Nephron progenitor cell (in vitro differentiated cells): ENCODE data around the gene CDK5RAP3.

Experiments
- DNase-seq: peaks from one replicate; pipeline ENCODE4 v3.0.0; 2021
- H3K27ac Mint-ChIP-seq: 2 replicates; pipeline ENCODE4 v1.8.0; 2021; ENCODE audit warnings: mild to moderate bottlenecking, moderate library complexity, mixed read lengths
- H3K27me3 Mint-ChIP-seq: 2 replicates; pipeline ENCODE4 v1.8.0; 2021; ENCODE audit warnings: mild to moderate bottlenecking, low read depth, mixed read lengths; ENCODE audit not compliant: poor library complexity
- H3K36me3 Mint-ChIP-seq: 2 replicates; pipeline ENCODE4 v1.8.0; 2021; ENCODE audit warnings: low read depth, mixed read lengths
- H3K4me1 Mint-ChIP-seq: 2 replicates; pipeline ENCODE4 v1.8.0; 2021; ENCODE audit warnings: mixed read lengths
- H3K4me3 Mint-ChIP-seq: 2 replicates; pipeline ENCODE4 v1.8.0; 2021; ENCODE audit warnings: mild to moderate bottlenecking, moderate library complexity, mixed read lengths
- H3K9me3 Mint-ChIP-seq: 2 replicates; pipeline ENCODE4 v1.8.0; 2021; ENCODE audit warnings: mild to moderate bottlenecking, moderate library complexity, mixed read lengths
- TF ChIP-seq, protein P1 (sequence below): fragments of 200-600 bp; sonication (generic); IDR thresholded peaks from 2 replicates; pipeline ENCODE4 v1.5.0; 2021; ENCODE audit warnings: antibody characterized with exemption

The CDK5RAP3 gene

DNA sequence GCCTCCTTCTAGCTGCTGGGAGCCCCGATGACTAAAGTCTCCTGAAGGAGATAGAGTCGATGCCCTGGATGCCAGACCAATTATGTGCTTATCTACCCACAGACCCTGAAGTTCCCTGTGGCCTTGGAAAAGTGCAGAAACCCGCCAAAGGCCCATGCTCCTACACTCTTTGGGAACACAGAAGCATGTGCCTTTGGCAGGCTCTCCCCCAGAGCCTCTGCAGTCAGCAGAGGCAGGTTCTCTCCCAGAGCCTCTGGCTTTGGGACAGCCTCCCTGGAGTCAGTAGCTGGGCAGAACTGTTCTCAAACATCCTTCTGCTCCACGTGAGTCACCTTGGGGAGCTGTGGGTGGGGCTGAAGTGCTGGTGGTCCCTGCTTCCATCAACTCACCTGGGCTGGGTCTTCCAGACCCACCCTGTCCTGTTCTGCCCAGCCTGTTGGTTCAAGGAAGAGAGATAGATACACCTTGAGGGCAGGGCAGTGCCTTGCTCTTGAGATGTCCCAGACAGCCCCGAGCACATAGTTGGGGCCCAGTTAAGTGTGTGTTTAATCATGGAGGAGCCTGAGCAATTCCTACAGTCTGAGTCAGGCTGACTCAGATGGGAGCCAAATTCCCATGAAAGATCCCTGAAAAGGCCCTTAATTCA is 3.2 kb upstream of the CDK5RAP3 start:
- no peak overlapping the region for H3K4me3 Mint-ChIP-seq
- peaks cover 3% of the 10 kb centered on the region for H3K9me3 Mint-ChIP-seq
- DNase-seq = no peak
- H3K4me1 Mint-ChIP-seq = peaks cover 26% of the 10 kb centered on the region
- TF ChIP-seq, protein P1, sequence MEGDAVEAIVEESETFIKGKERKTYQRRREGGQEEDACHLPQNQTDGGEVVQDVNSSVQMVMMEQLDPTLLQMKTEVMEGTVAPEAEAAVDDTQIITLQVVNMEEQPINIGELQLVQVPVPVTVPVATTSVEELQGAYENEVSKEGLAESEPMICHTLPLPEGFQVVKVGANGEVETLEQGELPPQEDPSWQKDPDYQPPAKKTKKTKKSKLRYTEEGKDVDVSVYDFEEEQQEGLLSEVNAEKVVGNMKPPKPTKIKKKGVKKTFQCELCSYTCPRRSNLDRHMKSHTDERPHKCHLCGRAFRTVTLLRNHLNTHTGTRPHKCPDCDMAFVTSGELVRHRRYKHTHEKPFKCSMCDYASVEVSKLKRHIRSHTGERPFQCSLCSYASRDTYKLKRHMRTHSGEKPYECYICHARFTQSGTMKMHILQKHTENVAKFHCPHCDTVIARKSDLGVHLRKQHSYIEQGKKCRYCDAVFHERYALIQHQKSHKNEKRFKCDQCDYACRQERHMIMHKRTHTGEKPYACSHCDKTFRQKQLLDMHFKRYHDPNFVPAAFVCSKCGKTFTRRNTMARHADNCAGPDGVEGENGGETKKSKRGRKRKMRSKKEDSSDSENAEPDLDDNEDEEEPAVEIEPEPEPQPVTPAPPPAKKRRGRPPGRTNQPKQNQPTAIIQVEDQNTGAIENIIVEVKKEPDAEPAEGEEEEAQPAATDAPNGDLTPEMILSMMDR = no peak
- H3K36me3 Mint-ChIP-seq = no peaks in the 10 kb centered on the region
- no peak overlapping the region for H3K27ac Mint-ChIP-seq
- peaks cover 13% of the 10 kb centered on the region for H3K27me3 Mint-ChIP-seq

DNA sequence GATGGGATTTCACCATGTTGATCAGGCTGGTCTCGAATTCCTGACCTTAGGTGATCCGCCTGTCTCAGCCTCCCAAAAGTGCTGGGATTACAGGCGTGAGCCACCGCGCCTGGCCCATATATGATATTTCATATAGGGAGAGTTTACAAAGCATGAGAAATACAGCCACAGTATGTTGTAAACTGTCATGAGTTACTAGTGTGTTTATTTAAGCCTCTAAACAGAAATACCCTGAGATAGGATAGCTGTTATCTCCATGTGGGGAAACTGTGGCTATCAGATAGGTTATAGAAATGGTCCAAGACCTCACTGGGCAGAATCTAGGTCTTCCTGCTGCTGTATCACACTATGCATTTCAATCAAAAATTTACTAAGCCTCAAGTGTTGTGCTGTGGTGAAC is 2.1 kb upstream of the CDK5RAP3 start:
- TF ChIP-seq, protein P1 = no peak
- peaks cover 3% of the 10 kb centered on the region for H3K9me3 Mint-ChIP-seq
- peaks cover 1% of the 10 kb centered on the region for H3K36me3 Mint-ChIP-seq
- H3K27ac Mint-ChIP-seq = no peak overlapping the region
- DNase-seq = no peak
- peaks cover 8% of the 10 kb centered on the region for H3K27me3 Mint-ChIP-seq
- H3K4me1 Mint-ChIP-seq = peaks cover 27% of the 10 kb centered on the region
- no peak overlapping the region for H3K4me3 Mint-ChIP-seq

DNA sequence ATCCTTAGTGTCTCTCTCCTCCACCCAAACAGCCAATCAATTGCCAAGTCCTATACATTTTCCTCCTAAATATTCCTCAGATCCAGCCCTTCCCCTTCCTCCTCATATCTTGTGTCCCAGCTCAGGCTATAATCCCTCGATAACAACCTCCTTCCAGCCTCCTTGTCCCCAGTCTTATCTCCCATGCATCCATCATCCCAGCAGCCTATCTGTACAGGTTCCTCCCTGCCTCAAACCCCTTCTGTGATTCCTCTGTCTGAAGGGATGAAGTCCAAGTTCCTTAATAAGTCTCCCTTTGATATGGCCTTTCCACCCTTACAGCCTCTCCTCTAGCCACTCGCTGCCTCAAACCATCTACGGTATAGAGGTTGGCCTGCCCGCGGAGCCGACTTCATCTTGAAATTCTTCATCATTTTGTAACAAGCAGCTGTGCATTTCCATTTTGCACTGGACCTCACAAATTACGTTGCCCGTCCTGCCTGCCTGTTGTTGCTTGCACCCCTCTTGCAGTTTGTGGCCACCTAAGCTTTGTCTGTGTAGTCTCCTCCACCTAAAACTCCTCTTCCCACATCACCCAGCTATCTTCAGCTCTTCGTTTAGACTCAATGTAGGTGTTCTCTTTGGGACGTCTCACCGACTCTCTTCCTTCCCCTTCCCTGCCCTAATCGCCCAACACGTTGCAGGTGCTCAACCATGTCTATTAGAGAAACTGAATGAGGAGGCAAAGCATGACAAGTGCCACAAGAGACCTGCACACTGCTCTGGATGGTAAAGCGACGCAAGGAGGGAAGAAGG is 786 bp upstream of the CDK5RAP3 start:
- Mint-ChIP-seq H3K27ac (no peak overlapping the region), H3K4me3 (peak overlapping the region; percentile 63), H3K27me3 (peaks cover 8% of the 10 kb centered on the region), H3K36me3 (peaks cover 14% of the 10 kb centered on the region), H3K9me3 (peaks cover 3% of the 10 kb centered on the region), H3K4me1 (peaks cover 39% of the 10 kb centered on the region)
- TF ChIP-seq, protein P1 = no peak
- DNase-seq = no peak

DNA sequence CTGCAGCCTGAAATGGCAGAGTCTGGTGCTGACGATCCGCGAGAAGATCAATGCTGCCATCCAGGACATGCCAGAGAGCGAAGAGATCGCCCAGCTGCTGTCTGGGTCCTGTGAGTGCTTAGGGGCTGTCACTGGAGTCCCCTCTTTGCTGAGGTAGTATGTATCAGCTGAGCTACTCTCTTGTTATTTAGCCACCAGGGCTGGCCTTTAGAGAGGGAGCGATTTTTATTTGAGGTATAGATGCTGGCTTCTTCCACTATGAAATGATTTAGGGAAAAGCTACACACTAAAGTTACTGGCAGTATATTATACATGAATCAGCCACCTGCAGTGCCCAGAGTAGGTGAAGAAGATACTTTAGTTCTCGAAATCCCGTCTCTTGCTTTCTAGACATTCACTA is 2.6 kb downstream of the CDK5RAP3 start:
- DNase-seq = no peak
- peaks cover 3% of the 10 kb centered on the region for H3K27me3 Mint-ChIP-seq
- TF ChIP-seq, protein P1 = no peak
- H3K27ac Mint-ChIP-seq = no peak overlapping the region
- H3K4me3 Mint-ChIP-seq = no peak overlapping the region
- peaks cover 41% of the 10 kb centered on the region for H3K4me1 Mint-ChIP-seq
- peaks cover 40% of the 10 kb centered on the region for H3K36me3 Mint-ChIP-seq
- peaks cover 3% of the 10 kb centered on the region for H3K9me3 Mint-ChIP-seq

DNA sequence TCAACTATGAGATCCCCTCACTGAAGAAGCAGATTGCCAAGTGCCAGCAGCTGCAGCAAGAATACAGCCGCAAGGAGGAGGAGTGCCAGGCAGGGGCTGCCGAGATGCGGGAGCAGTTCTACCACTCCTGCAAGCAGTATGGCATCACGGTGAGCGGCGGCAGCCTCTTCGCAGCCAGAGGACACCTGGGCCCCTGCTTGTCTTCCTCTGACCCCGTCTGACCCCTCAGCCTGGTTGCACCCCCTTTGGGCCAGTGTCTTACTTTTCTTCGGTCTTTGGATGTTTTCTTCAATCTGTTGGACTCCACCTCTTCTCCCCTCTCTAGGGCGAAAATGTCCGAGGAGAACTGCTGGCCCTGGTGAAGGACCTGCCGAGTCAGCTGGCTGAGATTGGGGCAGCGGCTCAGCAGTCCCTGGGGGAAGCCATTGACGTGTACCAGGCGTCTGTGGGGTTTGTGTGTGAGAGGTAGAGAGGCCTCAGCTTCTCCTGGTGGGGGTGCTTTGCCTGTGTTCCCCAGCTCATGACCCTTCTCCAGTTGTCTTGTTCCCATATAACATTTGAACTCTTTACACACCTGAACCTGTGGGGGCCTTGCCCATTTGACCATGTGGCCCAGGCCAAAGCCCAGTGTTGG is 4.4 kb downstream of the CDK5RAP3 start:
- H3K27ac Mint-ChIP-seq = no peak overlapping the region
- H3K4me3 Mint-ChIP-seq = no peak overlapping the region
- H3K9me3 Mint-ChIP-seq = no peaks in the 10 kb centered on the region
- H3K27me3 Mint-ChIP-seq = peaks cover 10% of the 10 kb centered on the region
- TF ChIP-seq, protein P1 = no peak
- no peak for DNase-seq
- H3K36me3 Mint-ChIP-seq = peaks cover 58% of the 10 kb centered on the region
- H3K4me1 Mint-ChIP-seq = peaks cover 49% of the 10 kb centered on the region
